Cardiac ventricle fibroblast (primary cell): ENCODE measurements around the gene HSP90AB1. TPM values are rescaled to one million over a fixed set of nuclear protein-coding genes. Genes with fewer than 3 reads are reported as not detected.

Experiments
- total RNA-seq: library from RNA; depleted of rRNA; stranded (reverse); fragments of >200 nt; gene quantifications from 2 replicates; pipeline ENCODE4 v1.2.3, GENCODE V29; 2015

The HSP90AB1 gene
- 553 and 563 TPM in 2 replicates for total RNA-seq

DNA sequence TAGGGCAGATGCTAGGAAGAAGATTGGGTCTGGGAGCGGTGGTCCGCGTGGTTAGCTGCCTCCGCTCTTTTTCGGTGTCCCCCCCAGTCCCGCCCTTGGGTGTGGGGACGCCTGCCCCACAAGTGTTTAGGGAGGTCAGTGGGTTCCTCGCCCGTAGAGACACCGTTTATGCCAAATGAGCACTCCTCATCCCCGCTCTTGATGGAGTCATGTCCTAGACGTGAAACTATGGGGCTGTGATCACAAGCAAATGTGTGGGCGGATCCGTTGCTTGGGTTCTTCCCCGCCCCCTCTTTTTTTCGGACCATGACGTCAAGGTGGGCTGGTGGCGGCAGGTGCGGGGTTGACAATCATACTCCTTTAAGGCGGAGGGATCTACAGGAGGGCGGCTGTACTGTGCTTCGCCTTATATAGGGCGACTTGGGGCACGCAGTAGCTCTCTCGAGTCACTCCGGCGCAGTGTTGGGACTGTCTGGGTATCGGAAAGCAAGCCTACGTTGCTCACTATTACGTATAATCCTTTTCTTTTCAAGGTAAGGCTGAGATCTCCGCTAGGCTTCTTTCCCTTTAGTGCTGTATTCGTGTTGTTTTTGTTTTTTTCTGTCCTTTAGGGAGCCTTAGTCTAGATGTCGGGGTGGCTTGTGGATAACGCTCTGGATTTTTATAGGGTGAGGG, at the start of gene HSP90AB1:
Gene HSP90AB1, plus strand, starts transcription at position 439 of the 675 bp plus-strand sequence. CDS start 1,529 bp downstream, outside the sequence.

GRCh38 chr6:44216677-44217331, 30.1 kb upstream of the HSP90AB1 start, which contains the start of gene MYMX:
Gene MYMX (plus strand): TSS chr6:44216926. CDS start chr6:44217472, 546 bp downstream.

GRCh38 chr6:44223319-44224028, 23.4 kb upstream of the HSP90AB1 start, which contains the start of gene SLC29A1:
Gene SLC29A1 (plus strand): TSS chr6:44223595. CDS start chr6:44227314, 3,719 bp downstream.

GRCh38 chr6:44257025-44257752, 10.3 kb downstream of the HSP90AB1 start, which contains the start of gene SLC35B2:
Gene SLC35B2 (minus strand): TSS chr6:44257528. CDS start chr6:44257410, 118 bp downstream.

DNA sequence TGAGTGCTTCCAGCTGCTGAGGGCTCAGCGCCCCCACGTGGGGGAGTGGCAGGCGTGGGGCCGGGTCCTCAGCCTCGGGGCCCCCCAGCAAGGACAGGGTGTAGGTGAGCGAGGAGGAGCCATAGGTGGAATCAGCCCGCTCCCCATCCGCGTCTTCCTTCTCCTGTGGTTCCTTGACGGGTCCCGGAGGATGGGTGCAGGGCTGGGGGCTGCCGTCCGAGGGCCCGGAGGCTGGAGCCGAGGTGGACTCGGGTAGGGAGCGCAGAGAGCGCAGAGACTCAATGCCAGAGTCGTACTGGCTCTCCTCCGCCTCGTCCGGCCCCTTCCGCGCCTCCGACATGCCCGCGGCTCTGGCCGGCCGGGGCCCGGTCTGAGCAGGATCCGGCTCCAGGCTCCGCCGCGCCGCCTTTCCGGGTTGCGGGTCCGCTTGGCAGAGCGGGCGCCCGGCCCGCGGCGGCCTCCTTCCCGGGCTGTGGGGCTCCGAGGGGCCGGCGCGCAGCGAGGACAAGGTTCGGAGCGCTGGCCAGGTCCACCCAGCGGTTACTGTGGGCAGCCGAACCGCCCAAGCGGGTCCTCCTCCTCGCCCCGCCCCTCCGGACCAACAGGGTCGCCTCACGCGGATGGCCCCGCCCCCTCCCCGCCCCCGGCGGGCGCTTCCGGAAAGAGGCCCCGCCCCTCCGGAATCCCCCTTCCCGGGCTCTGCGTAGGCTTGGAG, 18.3 kb downstream of the HSP90AB1 start, which contains the start of gene NFKBIE:
Gene NFKBIE, minus strand, starts transcription at position 545 of the 715 bp plus-strand sequence. Its CDS starts 205 bp downstream, at position 340.

GRCh38 chr6:44269921-44270525, 23.1 kb downstream of the HSP90AB1 start, which contains the start of gene TMEM151B:
Gene TMEM151B (plus strand): TSS chr6:44270450. CDS start chr6:44270743, 293 bp downstream.

Other genes starting within 250 kb of the HSP90AB1 start
- 35.7 and 39.7 TPM in 2 replicates for gene MRPL14, start 119.6 kb upstream of the HSP90AB1 start, total RNA-seq
- 13.0 and 23.9 TPM in 2 replicates for gene TMEM63B, start 119.5 kb upstream of the HSP90AB1 start, total RNA-seq
- 0.12 and 0.34 TPM in 2 replicates for gene CAPN11, start 88.3 kb upstream of the HSP90AB1 start, total RNA-seq
- not detected in 2 replicates for gene MYMX, start 30.2 kb upstream of the HSP90AB1 start, total RNA-seq
- 6.1 and 9.5 TPM in 2 replicates for gene SLC29A1, start 23.5 kb upstream of the HSP90AB1 start, total RNA-seq
- 38.7 and 42.3 TPM in 2 replicates for gene SLC35B2, start 10.4 kb downstream of the HSP90AB1 start, total RNA-seq
- gene NFKBIE, start 18.4 kb downstream of the HSP90AB1 start, total RNA-seq = 6.2 and 6.5 TPM in 2 replicates
- gene TMEM151B, start 23.3 kb downstream of the HSP90AB1 start, total RNA-seq = 0.06 TPM in 1 of 2 replicates, not detected in the other
- gene AARS2, start 66.2 kb downstream of the HSP90AB1 start, total RNA-seq = 6.5 and 7.0 TPM in 2 replicates
- gene SPATS1, start 95.5 kb downstream of the HSP90AB1 start, total RNA-seq = not detected in 2 replicates
- gene CDC5L, start 140.6 kb downstream of the HSP90AB1 start, total RNA-seq = 10.7 and 13.5 TPM in 2 replicates